SK-N-SH (cell line): Measurements from ENCODE around the gene FDX1.

ENCODE experiments used
- CTCF ChIP-seq: fragments of 200-600 bp; sonication (generic); IDR thresholded peaks from 2 replicates; pipeline ENCODE4 v1.6.1; 2017; ENCODE audit warnings: antibody characterized with exemption, mild to moderate bottlenecking, moderate library complexity
- TF ChIP-seq, protein P1 (sequence below): fragments of 150-350 bp; IDR thresholded peaks from 2 replicates; pipeline ENCODE4 v1.6.1; 2017; ENCODE audit warnings: antibody characterized with exemption, low read length, low read depth, borderline replicate concordance

- TF ChIP-seq, protein P1, sequence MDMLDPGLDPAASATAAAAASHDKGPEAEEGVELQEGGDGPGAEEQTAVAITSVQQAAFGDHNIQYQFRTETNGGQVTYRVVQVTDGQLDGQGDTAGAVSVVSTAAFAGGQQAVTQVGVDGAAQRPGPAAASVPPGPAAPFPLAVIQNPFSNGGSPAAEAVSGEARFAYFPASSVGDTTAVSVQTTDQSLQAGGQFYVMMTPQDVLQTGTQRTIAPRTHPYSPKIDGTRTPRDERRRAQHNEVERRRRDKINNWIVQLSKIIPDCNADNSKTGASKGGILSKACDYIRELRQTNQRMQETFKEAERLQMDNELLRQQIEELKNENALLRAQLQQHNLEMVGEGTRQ: no peak
- TF ChIP-seq CTCF: no peak
Measured at GRCh38 chr11:110446061-110446460, 16.3 kb downstream of the FDX1 start.
